NCI-H146 (cell line): ENCODE measurements around the gene ZNF804B.

Experiments
- DNase-seq: peaks from one replicate; lab custom pipeline; 2025; lab: John Stamatoyannopoulos, UW

ZNF804B gene

DNA sequence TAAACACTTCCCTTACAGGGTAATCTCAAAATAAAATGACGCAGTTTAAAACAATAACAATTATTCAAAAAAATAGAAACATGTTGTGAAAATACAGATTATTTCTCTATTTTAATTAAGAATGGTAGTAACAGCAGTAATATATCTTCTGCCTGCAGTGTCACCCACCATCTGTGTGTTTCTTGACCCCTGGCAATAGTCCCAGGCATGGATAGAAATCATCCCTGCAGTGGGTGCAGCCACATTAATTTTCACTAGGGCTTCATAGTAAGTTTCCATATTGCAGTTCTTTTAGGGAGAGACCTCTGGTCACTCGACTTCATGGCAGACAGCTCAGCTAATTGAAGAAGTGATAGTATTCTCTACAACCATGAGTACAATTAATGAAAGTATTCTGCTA lies 506.1 kb downstream of the ZNF804B start:
- no peak for DNase-seq

DNA sequence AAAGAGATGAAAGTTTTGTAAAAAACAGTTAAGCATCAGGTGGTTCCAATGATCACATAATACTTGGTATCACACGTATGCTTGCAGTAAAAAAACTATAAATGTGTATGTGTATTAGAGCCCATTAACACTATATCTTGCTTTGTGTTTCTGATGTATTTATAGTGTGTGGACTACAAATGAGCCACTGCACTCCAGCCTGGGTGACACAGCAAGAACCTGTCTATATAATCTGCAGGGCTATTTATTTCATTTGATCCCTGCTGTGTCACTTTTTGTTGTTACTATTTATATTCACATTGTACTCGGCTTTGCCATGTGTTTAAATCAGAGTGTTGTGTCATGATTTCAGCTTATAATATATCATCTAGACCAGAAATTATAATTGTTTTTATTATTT lies 523.8 kb downstream of the ZNF804B start:
- peak; percentile 0 for DNase-seq

DNA sequence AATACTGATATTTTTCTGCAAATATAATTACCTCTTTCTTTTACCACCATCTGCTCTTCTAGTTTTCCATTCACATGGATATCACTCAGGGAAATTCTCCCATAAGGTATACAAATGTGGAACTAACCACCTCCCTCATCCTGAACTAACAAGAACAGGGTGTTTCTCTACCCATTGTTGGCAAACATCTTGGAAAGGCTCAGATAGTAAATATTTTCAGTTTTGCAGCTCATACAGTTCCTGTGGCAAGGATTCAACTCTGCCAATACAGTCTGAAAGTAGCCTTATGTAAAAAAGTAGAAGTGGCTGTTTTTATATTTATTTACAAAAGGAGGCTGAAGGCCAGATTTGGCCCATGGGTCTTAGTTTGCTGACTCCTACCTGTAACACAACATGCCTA lies 549.0 kb downstream of the ZNF804B start:
- DNase-seq, result no peak

DNA sequence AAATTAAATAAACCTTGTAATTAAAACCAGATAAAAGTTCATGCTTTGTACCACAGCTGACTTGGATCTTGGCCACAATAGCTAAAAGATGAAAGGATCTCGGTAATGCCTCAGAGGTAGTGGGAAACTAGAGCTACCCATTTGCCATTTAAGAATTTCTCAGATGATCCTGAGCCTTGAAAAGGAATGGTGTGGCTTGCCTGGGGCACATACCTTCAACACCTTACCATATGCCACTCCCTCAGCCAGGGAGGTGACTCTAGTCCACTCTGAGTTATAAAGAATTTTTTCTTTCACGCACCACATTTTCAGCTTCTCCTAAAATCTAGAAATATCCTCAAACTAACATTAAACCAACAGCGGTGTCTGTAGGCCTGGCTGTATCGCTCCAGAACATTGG lies 552.4 kb downstream of the ZNF804B start:
- no peak for DNase-seq

DNA sequence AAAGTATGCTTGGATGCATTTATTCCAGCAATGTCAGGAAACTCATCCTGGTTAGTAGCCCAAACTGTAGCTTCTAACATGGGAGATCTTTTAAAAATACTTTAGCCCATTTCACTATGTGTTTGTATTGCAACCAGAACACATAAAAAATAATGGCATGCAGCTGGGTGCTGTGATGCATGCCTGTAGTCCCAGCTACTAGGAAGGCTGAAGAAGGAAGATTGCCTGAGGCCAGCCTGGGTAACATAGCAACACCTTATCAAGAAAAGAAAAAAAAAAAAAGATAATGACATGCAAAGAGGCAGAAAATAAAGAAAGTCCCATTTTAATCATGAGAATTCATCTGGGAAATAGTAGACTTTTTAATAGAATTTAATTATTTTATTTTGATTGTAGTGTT lies 553.1 kb downstream of the ZNF804B start:
- DNase-seq, result no peak

DNA sequence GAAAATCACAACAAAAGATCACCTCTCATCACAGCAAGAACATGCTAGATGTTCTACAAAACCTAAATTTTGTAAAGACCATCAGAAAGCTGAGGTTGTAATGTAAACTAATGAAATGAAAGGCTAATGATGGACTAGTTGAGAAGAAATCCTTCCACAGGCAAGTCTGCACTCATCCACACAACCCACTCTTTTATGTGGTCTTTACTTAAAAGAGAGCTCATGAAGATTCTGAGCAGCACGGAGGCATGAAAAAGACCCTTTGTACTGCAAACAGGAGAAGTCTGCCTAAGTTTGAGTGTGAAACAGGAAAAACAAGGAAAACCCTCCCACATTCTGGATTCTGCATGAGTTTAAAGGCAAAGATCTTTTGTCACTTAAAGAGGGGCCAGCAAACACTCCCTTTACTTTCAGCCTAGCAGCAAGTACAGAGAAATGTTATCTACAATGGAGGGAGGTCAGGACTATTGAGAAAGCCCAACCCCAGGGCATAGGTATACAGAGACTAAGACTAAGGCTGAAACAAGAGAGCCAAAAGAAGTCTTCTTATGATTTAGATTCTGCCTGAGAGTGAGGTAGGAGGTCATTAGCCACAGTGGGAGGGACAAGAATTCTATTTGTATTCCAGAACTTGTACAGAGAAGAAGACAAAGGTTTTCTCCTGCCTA lies 557.2 kb downstream of the ZNF804B start:
- no peak for DNase-seq

DNA sequence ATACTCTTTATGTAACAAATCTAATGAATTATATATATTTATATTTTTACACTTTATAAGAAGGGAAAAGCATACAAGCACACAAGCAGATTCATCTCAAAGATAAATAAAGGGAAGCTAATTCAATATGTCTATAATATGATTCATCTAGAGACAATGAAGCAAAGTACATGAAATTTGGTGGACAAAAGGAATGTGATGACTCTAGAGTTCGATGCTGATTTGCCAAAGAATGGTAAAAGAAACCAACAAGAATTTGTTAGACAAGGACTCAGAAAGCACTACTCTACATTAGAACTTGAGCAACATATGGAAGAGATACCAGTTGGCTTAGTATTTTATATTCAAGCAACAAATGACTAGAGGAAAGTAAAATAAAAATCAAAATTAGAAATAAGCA lies 572.5 kb downstream of the ZNF804B start:
- no peak for DNase-seq

DNA sequence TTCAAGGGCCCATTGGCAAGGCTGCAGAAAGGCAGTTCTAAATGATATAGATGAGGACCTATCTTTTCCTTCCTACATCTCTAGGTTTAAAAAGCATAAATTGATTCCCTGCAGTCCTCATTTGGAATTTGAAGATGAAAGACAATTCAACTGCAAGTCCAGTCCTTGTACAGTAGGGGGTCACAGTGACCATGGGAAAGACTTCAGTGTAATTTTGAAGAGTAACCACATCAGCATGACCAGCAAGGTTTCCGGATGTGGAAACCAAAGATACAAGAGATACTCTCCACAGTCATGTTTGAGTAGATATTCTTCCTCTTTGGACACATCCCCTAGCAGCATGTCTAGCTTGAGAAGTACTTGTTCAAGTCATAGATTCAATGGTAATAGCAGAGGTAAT lies 575.3 kb downstream of the ZNF804B start:
- DNase-seq, result no peak

DNA sequence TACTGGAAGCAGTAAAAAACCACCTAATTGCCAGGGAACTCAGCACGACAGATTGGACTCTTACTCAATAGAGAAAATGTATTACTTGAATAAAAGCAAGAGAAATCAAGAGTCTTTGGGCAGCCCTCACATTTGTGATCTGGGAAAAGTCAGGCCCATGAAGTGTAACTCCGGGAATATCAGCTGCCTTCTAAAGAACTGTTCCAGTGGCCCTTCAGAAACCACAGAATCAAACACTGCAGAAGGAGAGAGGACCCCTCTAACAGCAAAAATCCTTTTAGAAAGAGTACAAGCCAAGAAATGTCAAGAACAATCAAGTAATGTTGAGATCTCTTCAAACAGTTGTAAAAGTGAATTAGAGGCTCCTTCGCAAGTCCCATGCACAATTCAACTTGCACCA lies 576.0 kb downstream of the ZNF804B start:
- DNase-seq, result no peak

DNA sequence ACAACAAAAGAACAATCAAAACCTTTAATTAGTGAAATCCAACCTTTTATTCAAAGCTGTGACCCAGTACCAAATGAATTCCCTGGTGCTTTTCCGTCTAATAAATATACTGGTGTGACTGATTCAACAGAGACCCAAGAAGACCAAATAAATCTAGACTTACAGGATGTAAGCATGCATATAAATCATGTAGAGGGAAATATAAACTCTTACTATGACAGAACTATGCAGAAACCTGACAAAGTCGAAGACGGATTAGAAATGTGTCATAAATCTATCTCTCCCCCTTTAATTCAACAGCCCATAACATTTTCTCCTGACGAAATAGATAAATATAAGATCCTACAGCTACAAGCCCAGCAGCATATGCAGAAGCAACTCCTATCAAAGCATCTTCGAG lies 576.6 kb downstream of the ZNF804B start:
- no peak for DNase-seq

DNA sequence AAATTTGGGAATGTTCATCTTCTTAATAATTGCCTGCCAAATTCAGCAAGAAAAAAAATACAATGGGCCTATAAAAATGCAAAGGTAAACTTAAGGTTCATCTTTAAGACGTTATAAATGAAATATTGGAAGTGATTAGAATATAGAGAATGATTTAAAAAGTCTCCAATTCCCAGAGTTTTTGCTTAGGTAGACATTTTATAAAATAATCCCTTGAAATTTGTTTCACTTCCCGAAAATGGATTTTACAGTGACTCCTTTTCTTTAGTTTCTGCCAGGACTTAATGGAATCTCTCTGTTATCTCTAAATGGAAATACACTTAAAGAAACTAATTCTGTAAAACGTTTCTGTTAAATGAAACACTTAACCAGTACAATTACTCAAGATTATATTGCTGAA lies 580.2 kb downstream of the ZNF804B start:
- DNase-seq, result no peak

DNA sequence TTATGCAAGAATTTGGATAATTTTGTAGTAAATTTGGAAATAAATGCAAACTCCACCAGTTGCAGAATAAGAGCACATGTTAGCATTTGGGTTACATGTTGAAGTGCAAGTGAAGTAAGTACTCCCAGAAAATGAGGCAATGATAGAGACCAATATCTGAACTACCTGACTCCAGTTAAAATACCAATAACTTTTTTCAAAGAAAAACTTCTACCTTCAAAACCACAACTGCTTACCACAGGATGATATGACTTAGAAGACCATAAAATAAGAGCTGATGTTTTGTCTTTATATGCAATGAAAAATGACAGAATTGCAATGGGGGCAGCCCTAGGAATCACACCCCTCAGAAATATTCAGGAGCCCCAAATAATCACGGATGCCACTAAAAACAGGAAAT lies 597.6 kb downstream of the ZNF804B start:
- DNase-seq, result no peak

DNA sequence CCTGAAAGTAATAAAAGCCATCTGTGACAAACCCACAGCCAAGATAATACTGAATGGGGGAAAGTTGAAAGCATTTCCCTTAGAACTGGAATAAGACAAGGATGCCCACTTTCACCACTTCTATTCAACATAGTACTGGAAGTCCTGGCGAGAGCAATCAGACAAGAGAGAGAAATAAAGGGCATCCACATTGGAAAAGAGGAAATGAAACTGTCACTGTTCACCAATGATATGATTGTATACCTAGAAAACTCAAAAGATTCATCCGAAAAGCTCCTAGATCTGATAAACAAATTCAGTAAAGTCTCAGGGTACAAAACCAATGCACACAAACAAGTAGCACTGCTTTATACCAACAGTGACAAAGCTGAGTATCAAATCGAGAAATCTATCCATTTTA lies 617.7 kb downstream of the ZNF804B start:
- no peak for DNase-seq

DNA sequence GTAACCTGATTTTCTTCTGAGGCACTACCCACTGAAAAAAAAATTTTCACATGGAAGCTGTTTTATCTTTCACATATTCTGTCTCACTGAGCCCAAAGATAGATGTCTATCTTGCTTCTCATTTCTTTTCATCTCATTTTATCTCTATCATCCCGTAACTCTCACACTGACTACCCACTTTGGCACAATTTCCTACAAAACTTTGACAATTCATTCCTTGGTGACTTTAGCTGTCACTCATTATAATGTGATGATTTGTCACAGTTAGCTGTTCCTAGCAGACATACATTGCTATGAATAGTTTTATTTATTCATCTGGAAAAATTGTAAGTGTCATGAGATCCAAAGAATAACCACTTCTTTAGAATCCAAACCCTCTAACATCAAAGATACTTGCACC lies 625.9 kb downstream of the ZNF804B start:
- DNase-seq, result no peak
